ENCODE results near the gene RAET1E. TPM values are rescaled to one million over a fixed set of nuclear protein-coding genes. Genes with fewer than 3 reads are reported as not detected.
"Not testable (repeated sequence)": the region's sequence is repeated elsewhere in the genome, so short reads cannot be mapped to it uniquely, and the experiment has no call there.

The RAET1E gene
- total and polyA plus RNA-seq, 2 donors (not counting 3 experiments of a cell fraction or from before 2014, with no cell fraction given) = 0.04 TPM; not detected in 1

DNA sequence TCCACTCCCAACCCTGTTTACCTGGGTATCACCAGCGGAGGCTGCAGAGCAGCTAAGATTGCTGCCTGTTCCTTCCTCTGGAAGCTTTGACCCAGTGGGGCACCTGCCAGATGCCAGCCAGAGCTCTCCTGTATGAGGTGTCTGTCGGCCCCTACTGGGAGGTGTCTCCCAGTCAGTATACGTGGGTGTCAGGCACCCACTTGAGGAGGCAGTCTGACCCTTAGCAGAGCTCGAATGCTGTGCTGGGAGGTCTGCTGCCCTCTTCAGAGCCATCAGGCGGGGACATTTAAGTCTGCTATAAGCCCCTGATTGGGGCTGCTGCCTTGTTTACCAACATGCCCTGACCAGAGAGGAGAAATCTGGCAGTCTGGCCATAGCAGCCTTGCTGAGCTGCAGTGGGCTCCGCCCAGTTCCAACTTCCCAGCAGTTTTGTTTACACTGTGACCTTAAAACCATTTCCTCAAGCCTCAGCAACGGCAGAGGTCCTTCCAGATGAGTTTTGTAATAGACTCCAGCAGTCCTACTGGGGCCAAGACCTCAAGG, 2.8 kb downstream of the RAET1E start:
- dilution Hi-C loops (cut with MboI; ENCODE audit: extremely low pct_ligation_motif_present, low sequenced_read_pairs) = no loop called here
- POLR2A ChIA-PET = no interaction called here

DNA sequence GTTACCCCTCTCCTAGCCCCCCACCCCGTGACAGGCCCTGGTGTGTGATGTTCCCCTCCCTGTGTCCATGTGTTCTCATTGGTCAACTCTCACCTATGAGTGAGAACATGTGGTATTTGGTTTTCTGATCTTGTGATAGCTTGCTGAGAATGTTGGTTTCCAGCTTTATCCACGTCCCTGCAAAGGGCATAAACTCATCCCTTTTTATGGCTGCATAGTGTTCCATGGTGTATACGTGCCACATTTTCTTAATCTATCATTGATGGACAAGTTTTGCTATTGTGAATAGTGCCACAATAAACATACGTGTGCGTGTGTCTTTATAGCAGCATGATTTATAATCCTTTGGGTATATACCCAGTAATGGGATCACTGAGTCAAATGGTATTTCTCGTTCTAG, 6.0 kb downstream of the RAET1E start:
- H3K4me3 ChIP-seq (replicated peaks in 1 of 3; ENCODE audit: insufficient read depth in 1 of 3, low read depth in 1 of 3, low read length in 3 of 3); H3K9me1 ChIP-seq (replicated peaks; ENCODE audit: control insufficient read depth, extremely low read depth, insufficient read depth, low read length); dilution Hi-C loops (cut with MboI; ENCODE audit: extremely low pct_ligation_motif_present, low sequenced_read_pairs); H3K36me3 ChIP-seq (ENCODE audit: control insufficient read depth in 2 of 2, extremely low read depth in 1 of 2, insufficient read depth in 2 of 2, low read length in 2 of 2); H3K4me2 ChIP-seq (ENCODE audit: insufficient read depth, low read length); CTCF ChIA-PET; H3K27me3 ChIP-seq (ENCODE audit: control insufficient read depth in 2 of 2, insufficient read depth in 2 of 2, low read length in 2 of 2); BruUV-seq (replicated peaks); FAIRE-seq; POLR2A ChIA-PET; H2AFZ ChIP-seq (ENCODE audit: low read depth, low read length); intact Hi-C loops (cut with micrococcal nuclease); DNase-seq (ENCODE audit: low read depth, low spot score); H4K20me1 ChIP-seq (replicated peaks; ENCODE audit: control insufficient read depth, extremely low read depth, insufficient read depth, low read length); H3K79me2 ChIP-seq (ENCODE audit: control insufficient read depth, insufficient read depth, low read length); H3K9me3 ChIP-seq (replicated peaks; ENCODE audit: control insufficient read depth, insufficient read depth, low read length); H3K27ac ChIP-seq (ENCODE audit: insufficient read depth, low read depth, low read length); H3K9ac ChIP-seq (replicated peaks; ENCODE audit: extremely low read depth, insufficient read depth, low read length): not testable (repeated sequence)
- H3K4me1 ChIP-seq (ENCODE audit: control insufficient read depth, extremely low read depth, insufficient read depth, low read length) = peaks cover 16% of the 10 kb centered on the region

More for the DNA sequence above, 2.8 kb downstream of the RAET1E start:
- peak; percentile 34 for DNase-seq (ENCODE audit: low read depth, low spot score)
- intact Hi-C loops (cut with micrococcal nuclease) = no loop called here
- no peak overlapping the region for H3K27ac ChIP-seq (ENCODE audit: insufficient read depth, low read depth, low read length)
- peak; percentile 62 for FAIRE-seq
- no peaks in the 10 kb centered on the region for H3K9me3 ChIP-seq (replicated peaks; ENCODE audit: control insufficient read depth, insufficient read depth, low read length)
- no peak overlapping the region for H3K4me2 ChIP-seq (ENCODE audit: insufficient read depth, low read length)
- H3K79me2 ChIP-seq (ENCODE audit: control insufficient read depth, insufficient read depth, low read length) = no peaks in the 10 kb centered on the region
- H3K27me3 ChIP-seq (ENCODE audit: control insufficient read depth in 2 of 2, insufficient read depth in 2 of 2, low read length in 2 of 2) = peaks cover 0 to 8% of the 10 kb centered on the region in 2 experiments
- no peak for TF ChIP-seq JUN (IDR thresholded peaks at IDR 0.05; ENCODE audit: borderline replicate concordance, insufficient read depth, insufficient read length, low read depth)
- no TSS peak for BruUV-seq (replicated peaks)
- H3K9ac ChIP-seq (replicated peaks; ENCODE audit: extremely low read depth, insufficient read depth, low read length) = no peak overlapping the region
- H3K36me3 ChIP-seq (ENCODE audit: control insufficient read depth in 2 of 2, extremely low read depth in 1 of 2, insufficient read depth in 2 of 2, low read length in 2 of 2) = no peaks in the 10 kb centered on the region
- CTCF ChIA-PET = interaction anchor here (1.3 to 1.6 kb wide), 3 partner anchors 9 to 54 kb away, joined by 3 to 5 read pairs (median 3); no protein-coding TSS in a partner anchor
- peak overlapping the region; percentile 26 for H2AFZ ChIP-seq (ENCODE audit: low read depth, low read length)
- no peak overlapping the region for H3K4me3 ChIP-seq (replicated peaks in 1 of 3; ENCODE audit: insufficient read depth in 1 of 3, low read depth in 1 of 3, low read length in 3 of 3)
- peaks cover 17% of the 10 kb centered on the region for H3K4me1 ChIP-seq (ENCODE audit: control insufficient read depth, extremely low read depth, insufficient read depth, low read length)
- no peaks in the 10 kb centered on the region for H4K20me1 ChIP-seq (replicated peaks; ENCODE audit: control insufficient read depth, extremely low read depth, insufficient read depth, low read length)
- H3K9me1 ChIP-seq (replicated peaks; ENCODE audit: control insufficient read depth, extremely low read depth, insufficient read depth, low read length) = no peaks in the 10 kb centered on the region
